GM18508 (cell line): ENCODE measurements around the gene PAPPA.

Experiments
- ATAC-seq: cut with Tn5 transposase; IDR thresholded peaks from one replicate; pipeline ENCODE4 v1.9.1; 2021; ENCODE audit warnings: moderate number of reproducible peaks; ENCODE audit not compliant: insufficient read depth, unreplicated experiment

Gene PAPPA

DNA sequence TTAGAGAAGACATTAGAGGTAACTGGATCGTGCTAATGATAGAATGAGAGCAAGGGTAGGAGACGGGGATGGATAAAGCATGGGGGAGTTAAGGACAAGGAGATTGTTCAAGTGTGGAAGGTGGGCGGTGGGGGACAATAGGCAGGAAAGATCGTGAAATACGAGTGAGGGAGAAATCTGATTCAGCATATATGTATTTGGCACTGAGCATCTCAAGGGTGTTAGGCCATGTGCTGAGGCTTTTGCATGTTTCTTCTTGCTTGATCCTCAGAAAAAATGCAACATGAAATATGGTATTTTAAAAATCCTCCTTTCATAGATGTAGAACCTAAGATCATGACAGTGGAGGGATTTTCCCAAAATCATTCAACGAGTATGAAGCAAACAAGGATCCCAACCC lies 240.5 kb downstream of the PAPPA start:
- no peak for ATAC-seq

DNA sequence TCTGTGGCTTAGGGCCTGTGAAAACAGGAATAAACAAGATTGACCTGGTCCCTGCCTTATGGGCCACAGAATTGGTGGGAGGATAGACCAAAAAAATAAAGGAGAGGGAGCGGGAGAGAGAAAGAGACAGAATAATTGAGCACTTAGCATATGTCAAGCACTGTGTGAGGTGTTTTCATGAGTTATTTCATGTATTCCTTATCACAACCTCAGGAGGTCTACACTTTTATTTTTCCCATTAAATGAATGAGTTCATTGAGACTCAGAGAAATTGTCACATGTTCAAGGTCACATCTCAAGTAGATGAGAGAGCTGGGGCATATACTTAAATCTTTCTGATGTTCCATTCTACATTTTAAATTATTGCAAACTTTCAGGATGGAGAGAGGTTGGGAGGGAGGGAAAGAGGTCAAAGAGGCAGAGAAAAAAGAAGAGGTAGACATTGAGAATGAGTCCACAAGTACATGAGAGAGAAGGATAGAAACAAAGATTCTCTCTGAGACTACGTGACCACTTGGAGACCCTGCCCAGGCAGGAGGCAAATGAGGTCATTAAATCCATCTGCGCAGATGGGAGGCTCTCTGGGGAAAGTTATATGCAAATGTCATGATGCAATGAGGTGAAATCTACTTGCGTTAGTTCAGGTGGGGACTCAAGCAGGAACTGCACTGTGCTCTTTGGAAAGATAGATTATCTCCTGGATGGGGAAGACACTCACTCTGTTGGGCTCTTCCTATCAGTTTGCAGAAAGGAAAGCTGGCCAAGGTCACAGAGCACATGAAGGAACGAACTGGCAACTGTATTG lies 241.5 kb downstream of the PAPPA start:
- ATAC-seq, result no peak

- ATAC-seq, result no peak
These were observed 242.1 kb downstream of the PAPPA start for GRCh38 chr9:116395699-116396037.

GRCh38 chr9:116403171-116403570 lies 249.6 kb downstream of the PAPPA start:
- no peak for ATAC-seq

GRCh38 chr9:116404228-116404627 lies 250.6 kb downstream of the PAPPA start:
- ATAC-seq, result no peak

- ATAC-seq, result no peak
These were observed 251.7 kb downstream of the PAPPA start for GRCh38 chr9:116405321-116405720.

- no peak for ATAC-seq
These were observed 252.9 kb downstream of the PAPPA start for GRCh38 chr9:116406469-116406868.

- ATAC-seq, result no peak
These were observed 255.5 kb downstream of the PAPPA start for GRCh38 chr9:116409129-116409528.

DNA sequence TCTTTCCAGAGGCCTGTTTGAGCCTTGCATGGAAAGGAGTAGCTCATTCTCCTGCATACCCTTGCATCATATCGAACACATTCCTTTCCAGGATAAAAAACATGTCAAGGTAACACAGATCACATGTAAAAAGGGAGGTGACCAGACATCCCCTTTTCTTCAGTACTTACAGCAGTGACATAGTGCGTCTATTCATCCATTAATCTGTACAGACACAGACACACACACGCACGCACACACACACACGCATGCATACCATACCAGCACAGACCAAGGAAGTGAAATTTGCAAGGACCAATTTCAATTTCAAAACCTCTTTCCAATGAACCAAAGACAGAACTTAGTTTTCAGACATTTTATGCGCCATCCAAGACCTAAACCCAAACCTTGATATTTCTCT lies 256.0 kb downstream of the PAPPA start:
- ATAC-seq, result no peak

DNA sequence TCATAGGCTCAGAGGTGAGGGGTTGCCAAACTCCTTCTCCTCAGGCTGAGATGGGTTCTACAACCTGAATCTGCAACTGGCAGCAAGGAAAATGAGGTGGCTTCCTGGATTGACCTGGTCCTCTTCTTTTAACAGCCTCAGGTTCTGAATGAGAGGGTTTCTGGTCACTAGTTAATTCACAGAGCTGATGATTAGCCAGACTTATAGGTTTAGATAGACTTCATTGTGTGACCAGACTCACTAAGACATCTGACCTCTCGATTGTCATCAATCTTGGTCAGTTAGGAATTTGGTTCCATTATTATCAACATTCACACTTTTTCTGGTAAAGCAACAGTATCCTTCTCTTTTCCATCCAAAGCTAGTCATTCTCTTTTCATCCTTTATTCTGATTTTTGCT lies 257.9 kb downstream of the PAPPA start:
- no peak for ATAC-seq

- ATAC-seq, result no peak
These were observed 260.8 kb downstream of the PAPPA start for GRCh38 chr9:116414374-116414773.

- no peak for ATAC-seq
These were observed 262.8 kb downstream of the PAPPA start for GRCh38 chr9:116416421-116416820.

- no peak for ATAC-seq
These were observed 263.9 kb downstream of the PAPPA start for GRCh38 chr9:116417464-116417863.

DNA sequence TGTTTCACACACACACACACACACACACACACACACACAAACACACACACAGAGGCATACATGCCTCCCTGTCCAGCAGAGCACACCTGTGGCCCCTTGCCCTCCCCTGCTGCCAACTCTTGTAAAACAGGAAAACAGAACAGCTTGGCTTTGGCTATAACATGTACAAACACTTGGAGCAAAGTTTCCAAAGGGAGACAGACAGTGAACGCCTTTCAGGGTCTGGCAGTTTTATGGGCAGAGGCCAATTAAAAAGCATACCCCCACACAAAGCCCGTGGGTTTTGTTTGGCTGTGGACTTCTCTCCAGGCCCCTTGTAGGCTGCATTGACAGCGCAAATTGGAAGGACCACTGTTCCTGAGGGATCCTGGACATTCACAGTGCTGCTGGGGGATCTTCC lies 265.6 kb downstream of the PAPPA start:
- no peak for ATAC-seq

DNA sequence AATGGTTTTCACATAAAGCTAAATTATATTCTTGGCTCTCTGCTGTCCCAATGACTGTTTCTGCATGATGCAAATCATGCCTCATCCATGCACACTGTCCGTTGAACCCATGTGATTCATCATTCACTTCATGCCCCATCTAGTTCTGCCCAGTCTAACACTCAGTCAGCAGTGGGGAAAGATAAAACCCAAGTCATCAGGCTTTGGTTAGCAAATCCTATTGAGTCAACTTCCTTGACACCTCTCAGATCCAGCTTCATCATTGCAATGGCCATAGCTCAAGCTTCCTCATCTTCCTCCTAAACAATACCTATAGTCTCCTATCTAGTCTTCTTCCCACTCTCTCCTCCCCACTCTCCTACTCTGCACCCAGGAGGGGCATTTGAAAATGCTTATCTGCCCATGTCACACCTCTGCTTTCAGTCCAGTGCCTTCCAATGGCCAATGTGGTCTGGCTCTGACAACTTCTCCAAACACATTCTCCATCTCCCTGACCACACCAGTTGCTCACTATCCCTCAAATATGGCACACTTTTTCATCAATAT lies 267.5 kb downstream of the PAPPA start:
- ATAC-seq, result no peak

DNA sequence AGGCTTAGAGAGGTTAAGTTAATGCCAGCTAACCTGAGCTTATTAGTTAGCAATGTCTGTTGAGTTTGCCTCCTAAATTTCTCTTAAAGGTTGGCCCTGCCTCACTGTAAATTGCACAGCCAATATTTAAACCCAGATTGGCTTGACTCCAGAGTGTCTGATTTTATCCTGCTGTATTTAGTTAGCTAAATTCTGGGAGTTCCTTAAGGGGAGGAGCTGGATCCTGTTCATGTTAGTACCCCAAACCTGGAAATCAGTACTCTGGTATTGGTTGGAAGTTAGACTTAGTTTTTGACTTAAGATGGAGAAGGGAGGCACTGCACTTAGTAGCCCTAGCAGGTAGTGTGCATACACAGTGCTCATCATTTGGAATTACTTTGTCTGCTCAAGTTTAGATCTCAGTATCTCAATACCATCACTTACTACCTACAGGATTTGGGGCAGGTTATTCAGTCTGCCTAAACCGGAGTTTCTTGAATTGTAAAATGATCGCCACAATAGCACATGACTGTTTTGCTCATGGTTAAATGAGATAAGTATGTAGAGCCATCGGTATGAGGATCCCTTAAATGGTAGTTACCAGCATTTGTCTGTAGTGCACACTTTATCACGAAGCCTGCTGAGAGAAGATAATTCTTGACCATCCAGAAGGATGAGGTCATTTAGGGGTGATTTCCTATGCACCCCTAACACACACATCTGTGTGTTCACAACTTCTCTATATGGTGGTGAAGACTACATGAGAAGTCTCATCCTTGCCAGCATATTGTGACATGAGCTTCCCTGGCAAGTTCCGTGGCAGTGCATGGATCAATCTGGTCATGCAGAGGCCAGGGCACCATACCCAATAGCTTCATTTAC lies 268.8 kb downstream of the PAPPA start:
- no peak for ATAC-seq

- ATAC-seq, result no peak
These were observed 269.6 kb downstream of the PAPPA start for GRCh38 chr9:116423149-116423548.

DNA sequence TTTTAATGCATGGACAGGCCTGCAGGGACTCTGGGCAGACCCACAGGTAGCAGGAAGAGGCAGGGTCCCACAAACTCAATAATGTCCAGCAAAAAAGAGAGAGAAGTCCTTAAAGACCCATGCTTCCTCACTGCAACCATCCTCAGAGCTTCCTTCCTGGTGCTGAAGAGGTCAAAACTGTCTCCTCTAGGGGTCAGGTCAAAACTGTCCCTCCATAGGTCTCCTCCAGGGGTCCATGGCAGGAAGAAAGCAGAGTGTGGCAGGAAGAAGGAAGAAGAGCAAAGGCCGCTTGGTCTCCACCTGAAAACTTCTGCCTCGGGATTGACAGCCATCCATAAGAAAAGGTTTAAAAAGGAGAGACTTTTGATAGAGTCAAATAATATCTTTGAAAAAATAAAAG lies 271.7 kb downstream of the PAPPA start:
- ATAC-seq, result no peak

DNA sequence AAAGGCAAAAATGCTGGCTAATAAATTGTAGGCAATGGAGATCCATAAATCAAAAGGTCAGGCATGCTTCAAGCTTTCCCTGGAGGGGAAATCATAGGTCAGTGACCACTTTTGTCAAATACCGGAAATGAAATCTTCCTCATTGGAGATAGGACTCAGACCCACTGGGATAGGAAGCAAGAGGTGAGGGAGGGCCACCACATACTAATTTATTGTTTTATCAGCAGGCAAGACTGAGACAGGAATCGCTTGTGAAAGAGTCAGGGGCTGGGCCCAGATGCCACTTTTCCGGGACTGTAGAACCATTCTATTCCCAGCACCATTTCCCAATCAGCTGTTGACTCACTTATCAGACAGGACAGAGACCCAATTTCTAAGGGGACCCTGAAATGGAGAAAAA lies 277.3 kb downstream of the PAPPA start:
- ATAC-seq, result no peak

DNA sequence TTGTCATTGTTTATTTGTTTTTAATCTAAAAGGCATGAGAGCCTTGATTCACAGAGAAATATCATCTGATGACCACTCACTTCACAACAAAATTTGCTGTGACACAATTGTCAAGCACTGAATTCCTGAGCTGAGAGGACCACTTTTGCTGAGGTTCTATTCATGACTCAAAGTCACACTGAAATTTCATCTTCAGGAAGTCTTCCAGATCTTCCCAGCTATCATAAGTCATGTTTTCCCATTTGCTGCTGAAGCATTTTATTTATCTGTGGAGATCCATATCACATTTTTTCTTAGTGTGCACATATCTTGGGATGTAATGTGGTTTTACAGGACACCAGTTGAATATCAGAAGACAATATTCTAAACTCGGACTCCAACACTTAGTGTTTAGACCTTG lies 278.5 kb downstream of the PAPPA start:
- ATAC-seq, result no peak

GRCh38 chr9:116434314-116434713 lies 280.7 kb downstream of the PAPPA start:
- no peak for ATAC-seq
